GM13976 (cell line): ENCODE data around the gene CFAP46.
"Not testable (repeated sequence)": the region's sequence is repeated elsewhere in the genome, so short reads cannot be mapped to it uniquely, and the experiment has no call there.

ENCODE experiments used
- DNase-seq: peaks from one replicate; pipeline ENCODE4 v3.0.0; 2012; ENCODE audit warnings: low spot score
- in situ Hi-C: fragments of 300-500 bp; cut with MboI; formaldehyde crosslinking; loops from one replicate; pipeline ENCODE4 v1.12.0; 2022; ENCODE audit warnings: low sequenced_read_pairs, mixed read lengths, inconsistent platforms; ENCODE audit not compliant: unreplicated experiment
- TF ChIP-seq, protein P1 (sequence below): IDR thresholded peaks from 2 replicates; pipeline ENCODE4 v1.5.1; 2012; ENCODE audit warnings: borderline replicate concordance, mild to moderate bottlenecking; ENCODE audit not compliant: insufficient read depth; ENCODE audit errors: extremely low read depth, missing control alignments, control extremely low read depth

CFAP46 gene

DNA sequence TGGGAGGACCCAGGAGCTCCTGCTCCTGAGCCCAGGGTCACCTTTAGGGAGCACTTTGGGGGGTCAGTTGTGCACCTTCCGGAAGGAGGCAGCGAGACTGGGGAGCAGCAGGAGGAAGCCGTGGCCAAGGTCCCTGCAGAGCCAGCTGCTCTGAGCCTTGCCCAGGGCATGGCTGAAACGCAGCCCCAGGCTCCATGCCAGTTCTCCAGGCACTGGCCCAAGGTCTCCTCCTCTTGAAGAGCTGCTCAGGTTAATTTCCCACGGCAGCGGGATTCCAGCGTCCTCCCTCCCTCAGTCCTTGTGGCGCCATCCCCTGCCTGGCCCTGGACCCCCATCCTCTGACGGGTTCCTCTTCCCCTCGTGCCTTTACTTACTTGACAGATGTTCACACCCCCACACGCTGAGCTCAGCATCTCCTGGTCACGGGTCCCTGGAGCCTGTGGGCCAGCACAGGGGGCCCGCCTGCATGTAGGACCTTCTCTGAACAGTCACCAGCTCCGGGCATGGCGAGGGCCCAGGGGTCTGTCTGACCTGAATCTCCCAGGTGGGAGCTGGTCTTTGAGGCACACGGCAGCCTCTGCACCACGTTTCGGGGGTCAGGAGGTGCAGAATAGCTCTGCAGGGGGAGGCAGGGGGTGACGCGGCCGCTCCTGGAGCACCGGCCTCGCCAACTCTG, 16.7 kb upstream of the CFAP46 start:
- TF ChIP-seq, protein P1, sequence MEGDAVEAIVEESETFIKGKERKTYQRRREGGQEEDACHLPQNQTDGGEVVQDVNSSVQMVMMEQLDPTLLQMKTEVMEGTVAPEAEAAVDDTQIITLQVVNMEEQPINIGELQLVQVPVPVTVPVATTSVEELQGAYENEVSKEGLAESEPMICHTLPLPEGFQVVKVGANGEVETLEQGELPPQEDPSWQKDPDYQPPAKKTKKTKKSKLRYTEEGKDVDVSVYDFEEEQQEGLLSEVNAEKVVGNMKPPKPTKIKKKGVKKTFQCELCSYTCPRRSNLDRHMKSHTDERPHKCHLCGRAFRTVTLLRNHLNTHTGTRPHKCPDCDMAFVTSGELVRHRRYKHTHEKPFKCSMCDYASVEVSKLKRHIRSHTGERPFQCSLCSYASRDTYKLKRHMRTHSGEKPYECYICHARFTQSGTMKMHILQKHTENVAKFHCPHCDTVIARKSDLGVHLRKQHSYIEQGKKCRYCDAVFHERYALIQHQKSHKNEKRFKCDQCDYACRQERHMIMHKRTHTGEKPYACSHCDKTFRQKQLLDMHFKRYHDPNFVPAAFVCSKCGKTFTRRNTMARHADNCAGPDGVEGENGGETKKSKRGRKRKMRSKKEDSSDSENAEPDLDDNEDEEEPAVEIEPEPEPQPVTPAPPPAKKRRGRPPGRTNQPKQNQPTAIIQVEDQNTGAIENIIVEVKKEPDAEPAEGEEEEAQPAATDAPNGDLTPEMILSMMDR, result no peak
- in situ Hi-C loops, result no loop called here
- DNase-seq, result peak; percentile 19

DNA sequence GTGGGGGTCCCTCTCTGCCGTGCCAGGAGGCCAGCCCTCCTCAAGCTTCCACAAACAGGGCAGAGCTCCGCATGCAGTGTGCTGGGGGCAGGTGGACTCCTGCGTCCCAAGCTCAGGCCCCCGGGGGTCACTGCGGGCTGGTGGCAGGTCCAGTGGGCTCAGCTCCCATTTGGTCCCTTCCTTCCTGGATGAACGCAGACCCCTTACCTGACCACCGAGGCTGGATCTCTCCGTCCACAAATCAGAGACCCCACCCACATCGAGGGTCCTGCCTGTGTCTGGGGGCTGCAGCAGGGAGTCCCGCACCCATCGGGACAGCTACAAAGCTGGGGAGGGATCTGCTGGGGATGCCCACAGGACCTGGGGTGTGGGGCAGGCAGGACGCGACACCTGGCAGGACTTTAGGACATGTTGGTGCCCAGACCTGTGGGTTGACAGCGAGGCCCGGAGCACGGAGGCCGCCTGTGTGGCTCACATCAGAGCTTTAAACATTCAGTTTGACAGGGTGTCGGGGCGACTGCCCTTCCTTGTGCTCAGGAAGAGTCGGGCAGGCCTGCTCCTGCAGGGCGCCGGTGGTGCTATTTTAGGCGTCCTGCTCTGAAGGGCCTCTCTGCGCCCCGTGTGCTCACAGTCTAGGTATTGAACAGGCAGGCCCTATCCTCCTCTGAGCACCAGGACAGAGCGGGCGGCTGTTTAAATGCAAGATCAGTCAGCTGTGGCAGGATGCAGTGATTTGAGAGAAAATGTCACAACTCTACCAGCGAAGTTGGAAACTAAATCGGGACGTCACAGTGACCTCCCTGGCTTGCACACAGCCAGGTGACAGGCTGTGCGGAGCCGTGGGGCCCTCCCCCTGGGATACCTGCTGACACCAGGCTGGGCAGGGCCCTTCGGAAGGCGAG, 15.9 kb upstream of the CFAP46 start:
- TF ChIP-seq, protein P1, result no peak
- in situ Hi-C loops, result no loop called here
- DNase-seq, result peak; percentile 15

DNA sequence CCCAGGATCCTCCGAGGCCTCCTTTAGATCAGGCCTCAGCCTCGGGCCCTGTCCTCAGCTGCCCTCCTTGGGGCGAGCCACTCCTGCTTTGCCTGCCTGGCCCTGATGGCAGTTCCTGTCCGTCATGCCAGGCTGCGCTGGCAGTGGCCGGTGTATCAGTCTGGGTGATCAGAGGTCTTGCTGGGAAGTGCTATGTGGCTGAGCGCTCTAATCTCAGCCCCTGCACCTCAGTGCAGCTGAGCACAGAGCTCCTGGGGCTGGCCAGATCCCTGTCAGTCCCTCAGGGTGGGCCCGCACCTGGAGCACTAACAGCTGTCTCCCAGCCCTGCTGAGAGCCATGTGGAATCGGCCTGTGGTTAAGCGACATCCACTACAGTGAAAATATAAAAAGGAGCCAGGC, 14.8 kb upstream of the CFAP46 start:
- peak; percentile 6 for DNase-seq
- TF ChIP-seq, protein P1, result no peak
- in situ Hi-C loops, result no loop called here

DNA sequence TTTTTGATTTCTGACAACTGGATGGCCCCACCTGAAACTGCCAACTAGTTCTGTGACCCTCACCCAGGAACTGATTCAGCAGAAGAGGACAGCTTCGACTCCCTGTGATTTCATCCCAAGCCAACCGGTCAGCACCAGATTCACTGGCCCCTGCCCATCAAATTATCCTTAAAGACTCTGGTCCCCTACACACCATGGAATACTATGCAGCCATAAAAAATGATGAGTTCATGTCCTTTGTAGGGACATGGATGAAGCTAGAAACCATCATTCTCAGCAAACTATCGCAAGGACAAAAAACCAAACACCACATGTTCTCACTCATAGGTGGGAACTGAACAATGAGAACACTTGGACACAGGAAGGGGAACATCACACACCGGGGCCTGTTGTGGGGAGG, 13.9 kb upstream of the CFAP46 start:
- DNase-seq, in situ Hi-C loops: not testable (repeated sequence)

DNA sequence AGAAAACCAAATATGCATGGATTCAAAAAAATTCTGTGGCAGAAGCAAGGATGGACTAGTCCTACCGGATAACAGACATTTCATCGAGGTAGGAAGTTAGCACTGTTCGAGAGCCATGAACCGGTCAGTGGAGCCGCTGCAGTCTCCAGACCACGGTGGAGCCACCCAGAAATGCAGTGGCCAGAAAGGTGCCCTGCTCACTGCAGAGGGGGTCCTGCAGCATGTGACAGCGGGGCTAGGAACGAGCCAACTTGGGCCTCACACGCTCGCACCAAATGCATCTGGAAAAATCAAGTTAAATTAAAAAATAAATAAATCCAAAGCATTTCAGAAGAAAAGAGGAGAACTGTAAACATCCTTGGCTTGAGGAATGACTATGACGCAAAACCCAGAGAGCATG, 13.1 kb upstream of the CFAP46 start:
- in situ Hi-C loops, result no loop called here
- TF ChIP-seq, protein P1, result no peak
- no peak for DNase-seq

DNA sequence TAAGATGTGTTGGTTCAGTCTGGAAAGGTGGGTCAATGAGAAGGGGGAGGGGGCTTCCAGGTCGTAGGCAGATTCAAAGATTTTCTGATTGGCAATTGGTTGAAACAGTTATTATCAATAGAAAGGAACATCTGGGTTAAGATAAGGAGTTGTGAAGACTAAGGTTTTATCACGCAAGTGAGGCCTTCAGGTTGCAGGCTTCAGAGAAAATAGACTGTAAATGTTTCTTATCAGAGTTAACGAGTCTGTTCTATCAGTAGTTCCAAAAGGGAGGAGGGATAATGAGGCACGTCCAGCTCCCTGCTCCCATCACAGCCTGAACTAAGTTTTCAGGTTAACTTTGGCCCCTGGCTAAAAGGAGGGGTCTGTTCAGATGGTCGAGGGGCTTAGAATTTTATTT, 11.1 kb upstream of the CFAP46 start:
- in situ Hi-C loops, result no loop called here
- no peak for DNase-seq
- TF ChIP-seq, protein P1, result no peak

DNA sequence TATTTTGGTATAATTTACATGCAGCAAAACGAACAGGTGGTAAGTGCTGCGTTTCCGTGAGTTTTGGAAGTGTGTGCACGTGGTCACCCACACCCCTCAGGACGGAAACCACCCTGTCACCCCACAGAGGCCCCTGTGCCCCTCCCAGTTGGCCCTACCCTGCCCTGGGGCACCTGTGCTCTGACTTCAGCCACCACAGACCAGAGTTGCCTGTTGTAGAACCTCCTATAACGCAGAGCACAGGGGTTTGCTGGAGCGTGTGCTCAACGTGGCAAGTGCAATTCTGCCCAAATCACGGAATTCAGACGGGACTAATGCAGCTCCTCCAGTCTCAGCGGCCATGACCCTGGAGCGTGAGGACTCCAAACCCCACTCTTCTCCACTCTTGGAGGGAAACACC, 9.6 kb upstream of the CFAP46 start:
- in situ Hi-C loops, result no loop called here
- TF ChIP-seq, protein P1, result no peak
- no peak for DNase-seq
